ENCODE results near the gene SGMS1. TPM values are rescaled to one million over a fixed set of nuclear protein-coding genes. Genes with fewer than 3 reads are reported as not detected.
"Not testable (repeated sequence)": the region's sequence is repeated elsewhere in the genome, so short reads cannot be mapped to it uniquely, and the experiment has no call there.

The SGMS1 gene
- 19.3 and 20.4 TPM in 2 replicates for total RNA-seq (2021)
- long read RNA-seq, transcript SGMS1-202 (11 exons, 3,744 nt): major isoform, 40 of 93 reads
- long read RNA-seq, partial matches to known transcripts: 27 of 93 reads
- long read RNA-seq, other reads (novel, unspliced or antisense): 20 of 93 reads

- Histone ChIP-seq H2BK5ac (ENCODE audit: insufficient read length, low read length) (no peak within 1 kb of the TSS), H3K56ac (ENCODE audit: insufficient read length, low read depth, low read length) (no peak within 1 kb of the TSS), H4K8ac (replicated peaks; ENCODE audit: insufficient read length, low read depth, low read length) (no peak within 1 kb of the TSS), H3K14ac (ENCODE audit: insufficient read depth, low read length) (peak within 1 kb of the TSS; percentile 99), H4K5ac (ENCODE audit: insufficient read length, low read depth, low read length) (peak within 1 kb of the TSS; percentile 82), H3K27ac (ENCODE audit: insufficient read length, low read depth, low read length) (peak within 1 kb of the TSS; percentile 99), H3K9me3 (ENCODE audit: control insufficient read depth, low read depth, low read length) (no peaks in the 10 kb centered on the region), H2BK120ac (ENCODE audit: low read depth, low read length, poor library complexity, severe bottlenecking) (no peak within 1 kb of the TSS), H3K4me2 (ENCODE audit: insufficient read depth, insufficient read length, low read length) (peak within 1 kb of the TSS; percentile 82), H3K27me3 (ENCODE audit: insufficient read depth, low read length) (no peaks in the 10 kb centered on the region), H2BK20ac (ENCODE audit: low read depth, low read length, poor library complexity, severe bottlenecking) (no peak within 1 kb of the TSS), H4K20me1 (ENCODE audit: control insufficient read depth, insufficient read depth, insufficient read length) (no peaks in the 10 kb centered on the region), H3K23me2 (ENCODE audit: insufficient read length, low read depth, low read length, poor library complexity, severe bottlenecking) (peaks cover 28% of the 10 kb centered on the region), H3K23ac (ENCODE audit: insufficient read length, low read depth, low read length) (no peak within 1 kb of the TSS), H2AFZ (ENCODE audit: low read length) (peak within 1 kb of the TSS; percentile 67), H3K4ac (ENCODE audit: low read depth, low read length) (0 out of 2 replicates have a peak within 1 kb of the TSS, but pooled peaks have one; percentile 70), H3T11ph (ENCODE audit: low read length) (no peak within 1 kb of the TSS), H3K9ac (ENCODE audit: extremely low read depth, insufficient read length, low read length) (peak within 1 kb of the TSS; percentile 85), H3K79me1 (ENCODE audit: insufficient read depth, low read depth, low read length, poor library complexity, severe bottlenecking) (no peaks in the 10 kb centered on the region), H3K79me2 (ENCODE audit: insufficient read depth, low read length) (no peaks in the 10 kb centered on the region; the same call in 1 of the 2 replicates), H4K91ac (ENCODE audit: insufficient read length, low read depth, low read length) (no peak within 1 kb of the TSS), H2AK5ac (ENCODE audit: insufficient read length, low read length) (no peak within 1 kb of the TSS), H3K4me1 (ENCODE audit: insufficient read depth, low read length) (peaks cover 10% of the 10 kb centered on the region; the same call in 1 of the 2 replicates), H3K18ac (ENCODE audit: insufficient read length, low read depth, low read length) (peak within 1 kb of the TSS; percentile 93), H2BK12ac (ENCODE audit: insufficient read length, low read depth, low read length) (no peak within 1 kb of the TSS), H2BK15ac (ENCODE audit: low read depth, low read length) (no peak within 1 kb of the TSS)
- no peaks in the 10 kb centered on the region for H3K9me3 Mint-ChIP-seq
- H3K27me3 Mint-ChIP-seq (ENCODE audit: low read depth): peaks cover 2% of the 10 kb centered on the region
- no CpG with 5 or more reads among the region's 74 CpGs for WGBS (ENCODE audit: extremely low coverage, insufficient read length, low lambda C conversion rate)
- peak within 1 kb of the TSS; percentile 95 to 99 (median 98) for H3K27ac Mint-ChIP-seq
- no peaks in the 10 kb centered on the region; a peak in 1 of 7 replicates for H3K36me3 Mint-ChIP-seq (ENCODE audit: insufficient read depth in 1 of 3, low read depth in 3 of 3)
- H3K4me3 Mint-ChIP-seq: peak within 1 kb of the TSS; percentile 83 to 85
- TF ChIP-seq, protein P1, sequence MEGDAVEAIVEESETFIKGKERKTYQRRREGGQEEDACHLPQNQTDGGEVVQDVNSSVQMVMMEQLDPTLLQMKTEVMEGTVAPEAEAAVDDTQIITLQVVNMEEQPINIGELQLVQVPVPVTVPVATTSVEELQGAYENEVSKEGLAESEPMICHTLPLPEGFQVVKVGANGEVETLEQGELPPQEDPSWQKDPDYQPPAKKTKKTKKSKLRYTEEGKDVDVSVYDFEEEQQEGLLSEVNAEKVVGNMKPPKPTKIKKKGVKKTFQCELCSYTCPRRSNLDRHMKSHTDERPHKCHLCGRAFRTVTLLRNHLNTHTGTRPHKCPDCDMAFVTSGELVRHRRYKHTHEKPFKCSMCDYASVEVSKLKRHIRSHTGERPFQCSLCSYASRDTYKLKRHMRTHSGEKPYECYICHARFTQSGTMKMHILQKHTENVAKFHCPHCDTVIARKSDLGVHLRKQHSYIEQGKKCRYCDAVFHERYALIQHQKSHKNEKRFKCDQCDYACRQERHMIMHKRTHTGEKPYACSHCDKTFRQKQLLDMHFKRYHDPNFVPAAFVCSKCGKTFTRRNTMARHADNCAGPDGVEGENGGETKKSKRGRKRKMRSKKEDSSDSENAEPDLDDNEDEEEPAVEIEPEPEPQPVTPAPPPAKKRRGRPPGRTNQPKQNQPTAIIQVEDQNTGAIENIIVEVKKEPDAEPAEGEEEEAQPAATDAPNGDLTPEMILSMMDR (conservative IDR thresholded peaks at IDR 0.05): no peak
- peaks cover 64 to 70% of the 10 kb centered on the region in 2 experiments for H3K4me1 Mint-ChIP-seq
- DNase-seq: peak; percentile 77
These were observed at the start of gene SGMS1 for GRCh38 chr10:50623663-50624412. TSS of gene SGMS1 (minus strand) at chr10:50623956. CDS start at chr10:50344114, 279,842 bp downstream.

GRCh38 chr10:50672152-50672551 is 48.4 kb upstream of the SGMS1 start:
- H3K9me3 ChIP-seq (ENCODE audit: control insufficient read depth, low read depth, low read length); H3K79me2 ChIP-seq (ENCODE audit: insufficient read depth, low read length); H3K79me1 ChIP-seq (ENCODE audit: insufficient read depth, low read depth, low read length, poor library complexity, severe bottlenecking); H2BK20ac ChIP-seq (ENCODE audit: low read depth, low read length, poor library complexity, severe bottlenecking); H3K27ac Mint-ChIP-seq; H3K4me1 ChIP-seq (ENCODE audit: insufficient read depth, low read length); H3K56ac ChIP-seq (ENCODE audit: insufficient read length, low read depth, low read length); H2BK120ac ChIP-seq (ENCODE audit: low read depth, low read length, poor library complexity, severe bottlenecking); H3K9me3 Mint-ChIP-seq; H3K27me3 Mint-ChIP-seq (ENCODE audit: low read depth); H2BK5ac ChIP-seq (ENCODE audit: insufficient read length, low read length); H3K4ac ChIP-seq (ENCODE audit: low read depth, low read length); H2AK5ac ChIP-seq (ENCODE audit: insufficient read length, low read length); H4K91ac ChIP-seq (ENCODE audit: insufficient read length, low read depth, low read length); H3K4me2 ChIP-seq (ENCODE audit: insufficient read depth, insufficient read length, low read length); H3K4me3 Mint-ChIP-seq; H3K23me2 ChIP-seq (ENCODE audit: insufficient read length, low read depth, low read length, poor library complexity, severe bottlenecking); H2BK15ac ChIP-seq (ENCODE audit: low read depth, low read length); H3K9ac ChIP-seq (ENCODE audit: extremely low read depth, insufficient read length, low read length); H3K14ac ChIP-seq (ENCODE audit: insufficient read depth, low read length); H4K5ac ChIP-seq (ENCODE audit: insufficient read length, low read depth, low read length); H2BK12ac ChIP-seq (ENCODE audit: insufficient read length, low read depth, low read length); H4K8ac ChIP-seq (replicated peaks; ENCODE audit: insufficient read length, low read depth, low read length); H3K18ac ChIP-seq (ENCODE audit: insufficient read length, low read depth, low read length); H3T11ph ChIP-seq (ENCODE audit: low read length); H3K27me3 ChIP-seq (ENCODE audit: insufficient read depth, low read length); H3K36me3 Mint-ChIP-seq (ENCODE audit: insufficient read depth in 1 of 3, low read depth in 3 of 3); H4K20me1 ChIP-seq (ENCODE audit: control insufficient read depth, insufficient read depth, insufficient read length); H2AFZ ChIP-seq (ENCODE audit: low read length); H3K23ac ChIP-seq (ENCODE audit: insufficient read length, low read depth, low read length); DNase-seq; H3K27ac ChIP-seq (ENCODE audit: insufficient read length, low read depth, low read length): not testable (repeated sequence)
- peaks cover 23 to 24% of the 10 kb centered on the region in 2 experiments for H3K4me1 Mint-ChIP-seq
- WGBS (ENCODE audit: extremely low coverage, insufficient read length, low lambda C conversion rate): no CpG with 5 or more reads among the region's 1 CpG
